Measurements from ENCODE around the gene CYTH1. TPM values are rescaled to one million over a fixed set of nuclear protein-coding genes. Genes with fewer than 3 reads are reported as not detected.

CYTH1 gene
- total and polyA plus RNA-seq, 10 of the 15 experiments (the other 5 are each of a cell fraction or from before 2014, with no cell fraction given): 6.6 to 188 (median 145) TPM

GRCh38 chr17:78696016-78696982 is 85.8 kb downstream of the CYTH1 start (continued):
- TF ChIP-seq NKRF (conservative IDR thresholded peaks at IDR 0.05): no peak
- no peak for TF ChIP-seq ZNF207 (IDR thresholded peaks at IDR 0.05; ENCODE audit: borderline replicate concordance)
- TF ChIP-seq SUZ12 (IDR thresholded peaks at IDR 0.05; ENCODE audit: unreplicated experiment): no peak
- TF ChIP-seq ZSCAN29 (IDR thresholded peaks at IDR 0.05): no peak
- no peak for TF ChIP-seq SREBF1 (IDR thresholded peaks at IDR 0.05; ENCODE audit: low read length)
- no peak for TF ChIP-seq RAD51 (IDR thresholded peaks at IDR 0.05)
- TF ChIP-seq PML (IDR thresholded peaks at IDR 0.05; ENCODE audit: low read length): no peak
- no peak for TF ChIP-seq ZBED1 (IDR thresholded peaks at IDR 0.05; ENCODE audit: borderline replicate concordance)
- TF ChIP-seq ZNF622 (IDR thresholded peaks at IDR 0.05): no peak
- TF ChIP-seq ZNF384 (IDR thresholded peaks at IDR 0.05; ENCODE audit: borderline replicate concordance, low read depth, low read length): no peak
- no peak for TF ChIP-seq ATF3 (IDR thresholded peaks at IDR 0.05; ENCODE audit: borderline replicate concordance, extremely low read depth, low read depth, low read length)
- TF ChIP-seq, protein P1, sequence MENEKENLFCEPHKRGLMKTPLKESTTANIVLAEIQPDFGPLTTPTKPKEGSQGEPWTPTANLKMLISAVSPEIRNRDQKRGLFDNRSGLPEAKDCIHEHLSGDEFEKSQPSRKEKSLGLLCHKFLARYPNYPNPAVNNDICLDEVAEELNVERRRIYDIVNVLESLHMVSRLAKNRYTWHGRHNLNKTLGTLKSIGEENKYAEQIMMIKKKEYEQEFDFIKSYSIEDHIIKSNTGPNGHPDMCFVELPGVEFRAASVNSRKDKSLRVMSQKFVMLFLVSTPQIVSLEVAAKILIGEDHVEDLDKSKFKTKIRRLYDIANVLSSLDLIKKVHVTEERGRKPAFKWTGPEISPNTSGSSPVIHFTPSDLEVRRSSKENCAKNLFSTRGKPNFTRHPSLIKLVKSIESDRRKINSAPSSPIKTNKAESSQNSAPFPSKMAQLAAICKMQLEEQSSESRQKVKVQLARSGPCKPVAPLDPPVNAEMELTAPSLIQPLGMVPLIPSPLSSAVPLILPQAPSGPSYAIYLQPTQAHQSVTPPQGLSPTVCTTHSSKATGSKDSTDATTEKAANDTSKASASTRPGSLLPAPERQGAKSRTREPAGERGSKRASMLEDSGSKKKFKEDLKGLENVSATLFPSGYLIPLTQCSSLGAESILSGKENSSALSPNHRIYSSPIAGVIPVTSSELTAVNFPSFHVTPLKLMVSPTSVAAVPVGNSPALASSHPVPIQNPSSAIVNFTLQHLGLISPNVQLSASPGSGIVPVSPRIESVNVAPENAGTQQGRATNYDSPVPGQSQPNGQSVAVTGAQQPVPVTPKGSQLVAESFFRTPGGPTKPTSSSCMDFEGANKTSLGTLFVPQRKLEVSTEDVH (IDR thresholded peaks at IDR 0.05; ENCODE audit: low read depth, partially characterized antibody): no peak
- peak; percentile 45 for TF ChIP-seq MEF2B (IDR thresholded peaks at IDR 0.05; ENCODE audit: partially characterized antibody, poor library complexity, severe bottlenecking)
- TF ChIP-seq SP1 (IDR thresholded peaks at IDR 0.05; ENCODE audit: low read depth, low read length): no peak
- TF ChIP-seq NFIC (IDR thresholded peaks at IDR 0.05; ENCODE audit: low read depth, low read length): no peak
- TF ChIP-seq BHLHE40 (IDR thresholded peaks at IDR 0.05; ENCODE audit: borderline replicate concordance in 1 of 2, low read depth in 2 of 2, low read length in 1 of 2): peak in 1 of 2 experiments; percentile 28; a peak in 1 of 4 replicates
- TF ChIP-seq, protein P2, sequence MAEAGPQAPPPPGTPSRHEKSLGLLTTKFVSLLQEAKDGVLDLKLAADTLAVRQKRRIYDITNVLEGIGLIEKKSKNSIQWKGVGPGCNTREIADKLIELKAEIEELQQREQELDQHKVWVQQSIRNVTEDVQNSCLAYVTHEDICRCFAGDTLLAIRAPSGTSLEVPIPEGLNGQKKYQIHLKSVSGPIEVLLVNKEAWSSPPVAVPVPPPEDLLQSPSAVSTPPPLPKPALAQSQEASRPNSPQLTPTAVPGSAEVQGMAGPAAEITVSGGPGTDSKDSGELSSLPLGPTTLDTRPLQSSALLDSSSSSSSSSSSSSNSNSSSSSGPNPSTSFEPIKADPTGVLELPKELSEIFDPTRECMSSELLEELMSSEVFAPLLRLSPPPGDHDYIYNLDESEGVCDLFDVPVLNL (IDR thresholded peaks at IDR 0.05; ENCODE audit: low read depth, low read length): no peak
- no peak for TF ChIP-seq RELA (IDR thresholded peaks at IDR 0.05; ENCODE audit: borderline replicate concordance, partially characterized antibody)
- no peak for TF ChIP-seq POLR2AphosphoS2 (IDR thresholded peaks at IDR 0.05; ENCODE audit: low read depth, low read length)
- TF ChIP-seq BMI1 (IDR thresholded peaks at IDR 0.05; ENCODE audit: borderline replicate concordance): no peak
- TF ChIP-seq SIN3A (IDR thresholded peaks at IDR 0.05; ENCODE audit: low read depth, low read length): no peak

Measured in GM12878 (cell line).